BE2C (cell line): Measurements from ENCODE around the gene LCE1D. TPM values are rescaled to one million over a fixed set of nuclear protein-coding genes. Genes with fewer than 3 reads are reported as not detected.

Source experiments
- DNase-seq: peaks from one replicate; pipeline ENCODE4 v3.0.0-alpha.2; 2020
- H3K27me3 ChIP-seq: fragments of 250-450 bp; sonication (Bioruptor Pico); 2 replicates; pipeline ENCODE4 v1.5.1; 2020; ENCODE audit warnings: mild to moderate bottlenecking
- H3K36me3 ChIP-seq: fragments of 250-450 bp; sonication (Bioruptor Pico); 2 replicates; pipeline ENCODE4 v1.5.1; 2020; ENCODE audit warnings: mild to moderate bottlenecking
- H3K4me1 ChIP-seq: fragments of 250-450 bp; sonication (Bioruptor Pico); 2 replicates; pipeline ENCODE4 v1.5.1; 2020
- H3K4me3 ChIP-seq: 2 replicates; pipeline ENCODE4 v1.5.1; 2011; ENCODE audit warnings: low read depth, low read length
- H3K9me3 ChIP-seq: fragments of 250-450 bp; sonication (Bioruptor Pico); 2 replicates; pipeline ENCODE4 v1.5.1; 2020
- CTCF ChIP-seq: IDR thresholded peaks from 2 replicates; pipeline ENCODE4 v1.5.1; 2012; ENCODE audit warnings: mild to moderate bottlenecking, low read depth, low read length
- polyA plus RNA-seq: library from polyadenylated mRNA; unstranded; fragments of >200 nt; gene quantifications from one replicate; pipeline ENCODE4 v1.2.1, GENCODE V29; 2012; ENCODE audit warnings: low read depth, missing spikeins; ENCODE audit not compliant: insufficient read length, insufficient read depth

Gene LCE1D
- polyA plus RNA-seq, result not detected

- DNase-seq, result no peak
- no peak for TF ChIP-seq CTCF
- Histone ChIP-seq H3K36me3 (no peaks in the 10 kb centered on the region), H3K4me1 (no peaks in the 10 kb centered on the region), H3K27me3 (no peaks in the 10 kb centered on the region), H3K4me3 (no peak within 1 kb of the TSS), H3K9me3 (no peaks in the 10 kb centered on the region)
Measured at GRCh38 chr1:152796421-152796820, at the start of gene LCE1D. TSS of gene LCE1D (plus strand) at chr1:152796721. CDS start at chr1:152797795, 1,074 bp downstream.

GRCh38 chr1:152747831-152748230 lies 48.7 kb upstream of the LCE1D start:
- Histone ChIP-seq H3K9me3 (no peaks in the 10 kb centered on the region), H3K27me3 (no peaks in the 10 kb centered on the region), H3K4me1 (no peaks in the 10 kb centered on the region), H3K36me3 (no peaks in the 10 kb centered on the region), H3K4me3 (no peak overlapping the region)
- no peak for DNase-seq
- TF ChIP-seq CTCF, result no peak

GRCh38 chr1:152752225-152752624 lies 44.3 kb upstream of the LCE1D start:
- H3K9me3 ChIP-seq, result no peaks in the 10 kb centered on the region
- H3K4me1 ChIP-seq, result no peaks in the 10 kb centered on the region
- no peaks in the 10 kb centered on the region for H3K36me3 ChIP-seq
- no peaks in the 10 kb centered on the region for H3K27me3 ChIP-seq
- no peak for DNase-seq
- TF ChIP-seq CTCF, result no peak
- no peak overlapping the region for H3K4me3 ChIP-seq

- TF ChIP-seq CTCF, result no peak
Measured at GRCh38 chr1:152753586-152753985, 42.9 kb upstream of the LCE1D start.

GRCh38 chr1:152756872-152757271 lies 39.6 kb upstream of the LCE1D start:
- no peaks in the 10 kb centered on the region for H3K9me3 ChIP-seq

More at GRCh38 chr1:152753586-152753985, 42.9 kb upstream of the LCE1D start:
- Histone ChIP-seq H3K36me3 (no peaks in the 10 kb centered on the region), H3K27me3 (no peaks in the 10 kb centered on the region), H3K4me1 (no peaks in the 10 kb centered on the region), H3K9me3 (no peaks in the 10 kb centered on the region), H3K4me3 (no peak overlapping the region)
- DNase-seq, result no peak

GRCh38 chr1:152757747-152758146 lies 38.8 kb upstream of the LCE1D start, which contains the start of gene KPRP:
TSS of gene KPRP (plus strand) at chr1:152758025. CDS start at chr1:152759589, 1,564 bp downstream.
- no peaks in the 10 kb centered on the region for H3K36me3 ChIP-seq
- H3K27me3 ChIP-seq, result no peaks in the 10 kb centered on the region
- no peak within 1 kb of the TSS for H3K4me3 ChIP-seq
- H3K4me1 ChIP-seq, result no peaks in the 10 kb centered on the region
- H3K9me3 ChIP-seq, result no peaks in the 10 kb centered on the region
- TF ChIP-seq CTCF, result no peak
- DNase-seq, result no peak

More at GRCh38 chr1:152756872-152757271, 39.6 kb upstream of the LCE1D start:
- TF ChIP-seq CTCF, result no peak
- Histone ChIP-seq H3K27me3 (no peaks in the 10 kb centered on the region), H3K4me3 (no peak overlapping the region), H3K4me1 (no peaks in the 10 kb centered on the region), H3K36me3 (no peaks in the 10 kb centered on the region)
- DNase-seq, result no peak
